ENCODE measurements around the gene BANK1. TPM values are rescaled to one million over a fixed set of nuclear protein-coding genes. Genes with fewer than 3 reads are reported as not detected.

BANK1 gene
- total RNA-seq, 1 experiment from 2014 or later = 1.1 TPM

GRCh38 chr4:102076622-102077021, 286.1 kb downstream of the BANK1 start:
- Histone ChIP-seq H3K4ac (ENCODE audit: low read depth, low read length) (no peak overlapping the region), H3K4me1 (ENCODE audit: insufficient read depth, low read length) (no peaks in the 10 kb centered on the region), H3K27ac (ENCODE audit: insufficient read length, low read depth, low read length) (no peak overlapping the region), H4K8ac (replicated peaks; ENCODE audit: insufficient read length, low read depth, low read length) (no peak overlapping the region), H3K23me2 (ENCODE audit: insufficient read length, low read depth, low read length, poor library complexity, severe bottlenecking) (no peaks in the 10 kb centered on the region), H3K9ac (ENCODE audit: extremely low read depth, insufficient read length, low read length) (no peak overlapping the region), H3K9me3 (ENCODE audit: control insufficient read depth, low read depth, low read length) (no peaks in the 10 kb centered on the region), H4K91ac (ENCODE audit: insufficient read length, low read depth, low read length) (no peak overlapping the region), H4K5ac (ENCODE audit: insufficient read length, low read depth, low read length) (no peak overlapping the region), H3T11ph (ENCODE audit: low read length) (no peak overlapping the region), H2AFZ (ENCODE audit: low read length) (no peak overlapping the region), H3K27me3 (ENCODE audit: insufficient read depth, low read length) (no peaks in the 10 kb centered on the region), H2BK15ac (ENCODE audit: low read depth, low read length) (no peak overlapping the region), H2BK12ac (ENCODE audit: insufficient read length, low read depth, low read length) (no peak overlapping the region), H2AK5ac (ENCODE audit: insufficient read length, low read length) (no peak overlapping the region), H3K23ac (ENCODE audit: insufficient read length, low read depth, low read length) (no peak overlapping the region), H3K18ac (ENCODE audit: insufficient read length, low read depth, low read length) (no peak overlapping the region), H3K79me1 (ENCODE audit: insufficient read depth, low read depth, low read length, poor library complexity, severe bottlenecking) (no peaks in the 10 kb centered on the region), H3K79me2 (ENCODE audit: insufficient read depth, low read length) (no peaks in the 10 kb centered on the region), H4K20me1 (ENCODE audit: control insufficient read depth, insufficient read depth, insufficient read length) (no peaks in the 10 kb centered on the region), H2BK120ac (ENCODE audit: low read depth, low read length, poor library complexity, severe bottlenecking) (no peak overlapping the region), H3K14ac (ENCODE audit: insufficient read depth, low read length) (no peak overlapping the region), H3K56ac (ENCODE audit: insufficient read length, low read depth, low read length) (no peak overlapping the region), H2BK20ac (ENCODE audit: low read depth, low read length, poor library complexity, severe bottlenecking) (no peak overlapping the region), H3K4me2 (ENCODE audit: insufficient read depth, insufficient read length, low read length) (no peak overlapping the region), H2BK5ac (ENCODE audit: insufficient read length, low read length) (no peak overlapping the region)
- Mint-ChIP-seq H3K27ac (no peak overlapping the region), H3K36me3 (ENCODE audit: insufficient read depth in 1 of 3, low read depth in 3 of 3) (no peaks in the 10 kb centered on the region; a peak in 1 of 7 replicates), H3K4me3 (no peak overlapping the region), H3K4me1 (no peaks in the 10 kb centered on the region), H3K9me3 (no peaks in the 10 kb centered on the region; a peak in 1 of 5 replicates), H3K27me3 (ENCODE audit: low read depth) (no peaks in the 10 kb centered on the region)
- no CpG with 5 or more reads among the region's 1 CpG for WGBS (ENCODE audit: extremely low coverage, insufficient read length, low lambda C conversion rate)
- DNase-seq = no peak
- TF ChIP-seq CTCF (conservative IDR thresholded peaks at IDR 0.05) = no peak

Measured in H9 (cell line).